HEK293 (cell line): ENCODE measurements around the gene DTWD2.

Experiments
- CTCF ChIA-PET: fragments of 350-600 bp; formaldehyde crosslinking; extraction: SDS; loops from one replicate; lab custom pipeline; 2021; ENCODE audit warnings: antibody characterized with exemption; lab: Yijun Ruan, JAX
- POLR2A ChIA-PET: fragments of 300-600 bp; formaldehyde crosslinking; extraction: SDS; loops from one replicate; lab custom pipeline; 2020; ENCODE audit warnings: antibody characterized with exemption, inconsistent platforms; lab: Yijun Ruan, JAX
- H3K27ac ChIP-seq: fragments of 200-500 bp; sonication (Bioruptor generic); 2 replicates; pipeline ENCODE4 v1.5.1; 2014; ENCODE audit warnings: low read depth, low read length, control low read depth, inconsistent platforms; ENCODE audit errors: extremely low read depth
- H3K36me3 ChIP-seq, 2 experiments: fragments of 200-500 bp in 1 of 2; sonication (Bioruptor generic) in 1 of 2; 1 replicate in 1 of 2; 2 replicates in 1 of 2; pipeline ENCODE4 v1.5.1; 2014 to 2017; ENCODE audit warnings: inconsistent platforms in 2 of 2, low read length in 2 of 2; ENCODE audit not compliant: control insufficient read depth in 2 of 2, insufficient read depth in 1 of 2
- H3K4me1 ChIP-seq: fragments of 200-500 bp; sonication (Bioruptor generic); 2 replicates; pipeline ENCODE4 v1.5.1; 2014; ENCODE audit warnings: mild to moderate bottlenecking, low read length, inconsistent platforms; ENCODE audit not compliant: control insufficient read depth, insufficient read depth
- H3K4me3 ChIP-seq: 2 replicates; pipeline ENCODE4 v1.5.1; 2011; ENCODE audit warnings: low read depth, mild to moderate bottlenecking, control low read depth, low read length, moderate library complexity
- H3K9me3 ChIP-seq: fragments of 200-500 bp; sonication (Bioruptor generic); 2 replicates; pipeline ENCODE4 v1.5.1; 2014; ENCODE audit warnings: low read depth, low read length, inconsistent platforms; ENCODE audit not compliant: control insufficient read depth, insufficient read depth
- ELK4 ChIP-seq: IDR thresholded peaks from 2 replicates; pipeline ENCODE4 v1.6.1; 2011; ENCODE audit warnings: mild to moderate bottlenecking, low read depth, low read length, borderline replicate concordance
- WT1 ChIP-seq: fragments of 450-650 bp; formaldehyde crosslinking; IDR thresholded peaks from 2 replicates; pipeline ENCODE4 v1.5.1; 2016; ENCODE audit warnings: missing biosample characterization, missing genetic modification characterization
- YY1 ChIP-seq: fragments of 450-650 bp; formaldehyde crosslinking; IDR thresholded peaks from 2 replicates; pipeline ENCODE4 v1.5.1; 2018; ENCODE audit warnings: missing biosample characterization, missing genetic modification characterization
- ZBTB6 ChIP-seq: fragments of 450-650 bp; formaldehyde crosslinking; IDR thresholded peaks from 2 replicates; pipeline ENCODE4 v1.5.1; 2017; ENCODE audit warnings: missing biosample characterization, missing genetic modification characterization
- ZIC2 ChIP-seq: fragments of 450-650 bp; formaldehyde crosslinking; IDR thresholded peaks from 2 replicates; pipeline ENCODE4 v1.5.1; 2016; ENCODE audit warnings: missing biosample characterization, missing genetic modification characterization
- ZNF155 ChIP-seq: fragments of 450-650 bp; formaldehyde crosslinking; IDR thresholded peaks from 2 replicates; pipeline ENCODE4 v1.5.1; 2016; ENCODE audit warnings: missing biosample characterization, missing genetic modification characterization
- ZNF175 ChIP-seq: fragments of 450-650 bp; formaldehyde crosslinking; IDR thresholded peaks from 2 replicates; pipeline ENCODE4 v1.5.1; 2016; ENCODE audit warnings: missing biosample characterization, missing genetic modification characterization
- ZNF274 ChIP-seq, 2 experiments: fragments of 200-500 bp in 1 of 2; fragments of 450-650 bp in 1 of 2; sonication (Bioruptor generic) in 1 of 2; formaldehyde crosslinking in 1 of 2; IDR thresholded peaks; 2 replicates each; pipeline versions ENCODE4 v1.5.1 to v1.6.1; 2014 to 2016; ENCODE audit warnings: borderline replicate concordance in 1 of 2, inconsistent platforms in 1 of 2, low read length in 1 of 2, missing biosample characterization in 1 of 2, missing genetic modification characterization in 1 of 2
- ZNF292 ChIP-seq: fragments of 450-650 bp; formaldehyde crosslinking; IDR thresholded peaks from 2 replicates; pipeline ENCODE4 v1.5.1; 2016; ENCODE audit warnings: low read depth, missing biosample characterization, missing genetic modification characterization, borderline replicate concordance
- ZNF350 ChIP-seq: fragments of 450-650 bp; formaldehyde crosslinking; IDR thresholded peaks from 2 replicates; pipeline ENCODE4 v1.5.0; 2017; ENCODE audit warnings: missing biosample characterization, mild to moderate bottlenecking, missing genetic modification characterization
- ZNF488 ChIP-seq: fragments of 450-650 bp; formaldehyde crosslinking; IDR thresholded peaks from 2 replicates; pipeline ENCODE4 v1.5.1; 2016; ENCODE audit warnings: missing biosample characterization, missing genetic modification characterization
- ZNF514 ChIP-seq: fragments of 450-650 bp; formaldehyde crosslinking; IDR thresholded peaks from 2 replicates; pipeline ENCODE4 v1.5.1; 2016; ENCODE audit warnings: missing biosample characterization, missing genetic modification characterization
- ZXDB ChIP-seq: fragments of 450-650 bp; formaldehyde crosslinking; IDR thresholded peaks from 2 replicates; pipeline ENCODE4 v1.5.1; 2016; ENCODE audit warnings: missing biosample characterization, missing genetic modification characterization
- TF ChIP-seq, protein P1 (sequence below): fragments of 450-650 bp; formaldehyde crosslinking; IDR thresholded peaks from 2 replicates; pipeline ENCODE4 v1.5.1; 2016; ENCODE audit warnings: missing biosample characterization, missing genetic modification characterization, borderline replicate concordance
- TF ChIP-seq, protein P2 (sequence below): fragments of 450-650 bp; formaldehyde crosslinking; IDR thresholded peaks from 2 replicates; pipeline ENCODE4 v1.5.1; 2016; ENCODE audit warnings: missing biosample characterization, missing genetic modification characterization
- TF ChIP-seq, protein P3 (sequence below): fragments of 450-650 bp; formaldehyde crosslinking; IDR thresholded peaks from 2 replicates; pipeline ENCODE4; 2016; ENCODE audit warnings: missing biosample characterization, missing genetic modification characterization

DTWD2 gene

GRCh38 chr5:118825226-118825625 is 163.1 kb downstream of the DTWD2 start (continued):
- TF ChIP-seq ZNF514, result no peak

DNA sequence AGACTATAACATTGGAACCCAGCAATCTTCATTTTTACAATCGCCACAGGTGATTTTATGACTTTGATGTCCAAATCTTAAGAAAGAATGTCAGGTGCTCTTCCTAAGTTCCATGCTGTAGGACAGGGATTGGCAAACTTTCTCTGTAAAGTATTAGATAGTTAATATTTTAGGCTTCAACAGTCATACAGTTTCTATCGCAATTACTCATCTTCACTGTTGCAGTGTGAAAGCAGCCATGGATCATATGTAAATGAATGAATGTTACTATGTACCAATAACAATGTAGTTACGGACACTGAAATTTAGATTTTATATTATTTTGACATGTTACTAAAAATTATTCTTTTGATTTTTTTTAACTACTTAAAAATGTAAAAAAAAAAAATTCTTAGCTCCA is 169.7 kb downstream of the DTWD2 start:
- no peaks in the 10 kb centered on the region for H3K4me1 ChIP-seq
- TF ChIP-seq ZNF292 (tag by site-specific recombination) (no peak), ZXDB (tag by site-specific recombination) (no peak), ZNF488 (tag by site-specific recombination) (no peak), ZNF175 (tag by site-specific recombination) (no peak)
- TF ChIP-seq, all 188 proteins: peak for 0
- Histone ChIP-seq H3K9me3 (no peaks in the 10 kb centered on the region), H3K27ac (no peak overlapping the region), H3K36me3 (no peaks in the 10 kb centered on the region), H3K4me3 (no peak overlapping the region)
- CTCF ChIA-PET, result interaction anchor here (1.2 kb wide), 1 partner anchor 26 kb away, joined by 3 read pairs; no protein-coding TSS in a partner anchor
- POLR2A ChIA-PET, result no interaction called here

DNA sequence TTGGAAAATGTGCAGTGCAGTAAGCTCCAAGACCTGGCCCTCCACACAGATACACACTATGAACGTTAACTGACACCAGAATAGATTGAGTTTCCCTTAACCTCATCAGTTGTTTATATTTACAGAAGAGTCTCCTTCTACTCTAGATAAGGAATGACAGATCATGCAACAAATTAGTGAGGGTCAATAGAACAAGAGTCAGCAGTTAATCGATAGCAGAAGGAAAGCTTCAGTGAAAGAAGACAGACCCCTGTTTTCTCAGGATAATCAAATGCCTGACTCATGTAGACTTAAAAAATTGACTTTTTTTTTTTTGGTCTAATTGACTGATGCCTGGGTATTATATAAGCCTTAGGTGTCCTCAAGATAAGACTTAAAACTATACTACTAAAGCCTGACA is 179.9 kb downstream of the DTWD2 start:
- H3K4me3 ChIP-seq, result no peak overlapping the region
- H3K27ac ChIP-seq, result no peak overlapping the region
- no peaks in the 10 kb centered on the region for H3K9me3 ChIP-seq
- H3K4me1 ChIP-seq, result peaks cover 2% of the 10 kb centered on the region; the same call in 1 of the 2 replicates
- TF ChIP-seq ELK4, result no peak
- no peak for TF ChIP-seq ZNF155 (tag by site-specific recombination)
- TF ChIP-seq ZBTB6 (tag by site-specific recombination), result no peak
- no peak for TF ChIP-seq YY1 (tag by site-specific recombination)
- TF ChIP-seq, protein P1, sequence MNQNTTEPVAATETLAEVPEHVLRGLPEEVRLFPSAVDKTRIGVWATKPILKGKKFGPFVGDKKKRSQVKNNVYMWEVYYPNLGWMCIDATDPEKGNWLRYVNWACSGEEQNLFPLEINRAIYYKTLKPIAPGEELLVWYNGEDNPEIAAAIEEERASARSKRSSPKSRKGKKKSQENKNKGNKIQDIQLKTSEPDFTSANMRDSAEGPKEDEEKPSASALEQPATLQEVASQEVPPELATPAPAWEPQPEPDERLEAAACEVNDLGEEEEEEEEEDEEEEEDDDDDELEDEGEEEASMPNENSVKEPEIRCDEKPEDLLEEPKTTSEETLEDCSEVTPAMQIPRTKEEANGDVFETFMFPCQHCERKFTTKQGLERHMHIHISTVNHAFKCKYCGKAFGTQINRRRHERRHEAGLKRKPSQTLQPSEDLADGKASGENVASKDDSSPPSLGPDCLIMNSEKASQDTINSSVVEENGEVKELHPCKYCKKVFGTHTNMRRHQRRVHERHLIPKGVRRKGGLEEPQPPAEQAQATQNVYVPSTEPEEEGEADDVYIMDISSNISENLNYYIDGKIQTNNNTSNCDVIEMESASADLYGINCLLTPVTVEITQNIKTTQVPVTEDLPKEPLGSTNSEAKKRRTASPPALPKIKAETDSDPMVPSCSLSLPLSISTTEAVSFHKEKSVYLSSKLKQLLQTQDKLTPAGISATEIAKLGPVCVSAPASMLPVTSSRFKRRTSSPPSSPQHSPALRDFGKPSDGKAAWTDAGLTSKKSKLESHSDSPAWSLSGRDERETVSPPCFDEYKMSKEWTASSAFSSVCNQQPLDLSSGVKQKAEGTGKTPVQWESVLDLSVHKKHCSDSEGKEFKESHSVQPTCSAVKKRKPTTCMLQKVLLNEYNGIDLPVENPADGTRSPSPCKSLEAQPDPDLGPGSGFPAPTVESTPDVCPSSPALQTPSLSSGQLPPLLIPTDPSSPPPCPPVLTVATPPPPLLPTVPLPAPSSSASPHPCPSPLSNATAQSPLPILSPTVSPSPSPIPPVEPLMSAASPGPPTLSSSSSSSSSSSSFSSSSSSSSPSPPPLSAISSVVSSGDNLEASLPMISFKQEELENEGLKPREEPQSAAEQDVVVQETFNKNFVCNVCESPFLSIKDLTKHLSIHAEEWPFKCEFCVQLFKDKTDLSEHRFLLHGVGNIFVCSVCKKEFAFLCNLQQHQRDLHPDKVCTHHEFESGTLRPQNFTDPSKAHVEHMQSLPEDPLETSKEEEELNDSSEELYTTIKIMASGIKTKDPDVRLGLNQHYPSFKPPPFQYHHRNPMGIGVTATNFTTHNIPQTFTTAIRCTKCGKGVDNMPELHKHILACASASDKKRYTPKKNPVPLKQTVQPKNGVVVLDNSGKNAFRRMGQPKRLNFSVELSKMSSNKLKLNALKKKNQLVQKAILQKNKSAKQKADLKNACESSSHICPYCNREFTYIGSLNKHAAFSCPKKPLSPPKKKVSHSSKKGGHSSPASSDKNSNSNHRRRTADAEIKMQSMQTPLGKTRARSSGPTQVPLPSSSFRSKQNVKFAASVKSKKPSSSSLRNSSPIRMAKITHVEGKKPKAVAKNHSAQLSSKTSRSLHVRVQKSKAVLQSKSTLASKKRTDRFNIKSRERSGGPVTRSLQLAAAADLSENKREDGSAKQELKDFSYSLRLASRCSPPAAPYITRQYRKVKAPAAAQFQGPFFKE (tag by site-specific recombination), result no peak
- TF ChIP-seq, all 188 proteins: peak for 0
- CTCF ChIA-PET, result interaction anchor here (1.5 kb wide), 1 partner anchor 16 kb away, joined by 4 read pairs; no protein-coding TSS in a partner anchor
- H3K36me3 ChIP-seq, result no peaks in the 10 kb centered on the region
- POLR2A ChIA-PET, result no interaction called here

DNA sequence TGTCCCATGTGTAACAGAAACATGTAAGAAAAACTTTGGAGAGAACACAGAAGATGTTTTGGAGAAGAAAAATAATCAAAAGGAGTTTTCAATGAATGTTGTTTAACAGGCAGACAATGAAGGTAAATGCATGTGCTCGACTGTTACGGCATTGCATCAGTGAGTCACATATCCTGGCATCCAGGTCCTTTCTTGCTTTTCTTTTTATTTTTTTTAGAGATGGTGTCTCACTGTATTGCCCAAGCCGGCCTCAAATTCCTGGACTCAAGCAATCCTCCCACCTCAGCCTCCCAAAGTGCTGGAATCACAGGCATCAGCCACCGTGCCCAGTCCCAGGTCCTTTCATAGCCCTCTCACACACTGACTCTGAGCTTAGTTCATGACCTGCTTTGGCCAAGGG is 181.8 kb downstream of the DTWD2 start:
- H3K4me1 ChIP-seq, result peaks cover 2% of the 10 kb centered on the region; the same call in 1 of the 2 replicates
- no peak overlapping the region for H3K27ac ChIP-seq
- no peak overlapping the region for H3K4me3 ChIP-seq
- no peaks in the 10 kb centered on the region for H3K9me3 ChIP-seq
- H3K36me3 ChIP-seq, result no peaks in the 10 kb centered on the region
- ChIA-PET CTCF (no interaction called here), POLR2A (no interaction called here)
- TF ChIP-seq ZIC2 (tag by site-specific recombination) (no peak), ZNF274 (IDR thresholded peaks at IDR 0.05; ENCODE audit: low read length) (no peak), ZNF274 (tag by site-specific recombination; IDR thresholded peaks at IDR 0.05; ENCODE audit: borderline replicate concordance) (no peak), ZNF350 (tag by site-specific recombination) (no peak), WT1 (tag by site-specific recombination) (no peak)
- TF ChIP-seq, protein P2, sequence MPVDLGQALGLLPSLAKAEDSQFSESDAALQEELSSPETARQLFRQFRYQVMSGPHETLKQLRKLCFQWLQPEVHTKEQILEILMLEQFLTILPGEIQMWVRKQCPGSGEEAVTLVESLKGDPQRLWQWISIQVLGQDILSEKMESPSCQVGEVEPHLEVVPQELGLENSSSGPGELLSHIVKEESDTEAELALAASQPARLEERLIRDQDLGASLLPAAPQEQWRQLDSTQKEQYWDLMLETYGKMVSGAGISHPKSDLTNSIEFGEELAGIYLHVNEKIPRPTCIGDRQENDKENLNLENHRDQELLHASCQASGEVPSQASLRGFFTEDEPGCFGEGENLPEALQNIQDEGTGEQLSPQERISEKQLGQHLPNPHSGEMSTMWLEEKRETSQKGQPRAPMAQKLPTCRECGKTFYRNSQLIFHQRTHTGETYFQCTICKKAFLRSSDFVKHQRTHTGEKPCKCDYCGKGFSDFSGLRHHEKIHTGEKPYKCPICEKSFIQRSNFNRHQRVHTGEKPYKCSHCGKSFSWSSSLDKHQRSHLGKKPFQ (tag by site-specific recombination), result no peak
- TF ChIP-seq, protein P3, sequence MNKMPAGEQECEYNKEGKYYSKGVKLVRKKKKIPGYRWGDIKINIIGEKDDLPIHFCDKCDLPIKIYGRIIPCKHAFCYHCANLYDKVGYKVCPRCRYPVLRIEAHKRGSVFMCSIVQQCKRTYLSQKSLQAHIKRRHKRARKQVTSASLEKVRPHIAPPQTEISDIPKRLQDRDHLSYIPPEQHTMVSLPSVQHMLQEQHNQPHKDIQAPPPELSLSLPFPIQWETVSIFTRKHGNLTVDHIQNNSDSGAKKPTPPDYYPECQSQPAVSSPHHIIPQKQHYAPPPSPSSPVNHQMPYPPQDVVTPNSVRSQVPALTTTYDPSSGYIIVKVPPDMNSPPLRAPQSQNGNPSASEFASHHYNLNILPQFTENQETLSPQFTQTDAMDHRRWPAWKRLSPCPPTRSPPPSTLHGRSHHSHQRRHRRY (tag by site-specific recombination), result no peak
